K562 (cell line): Measurements from ENCODE around the gene ZCWPW1. TPM values are rescaled to one million over a fixed set of nuclear protein-coding genes. Genes with fewer than 3 reads are reported as not detected.

Experiments used
- TAF9B ChIP-seq: fragments of 450-650 bp; IDR thresholded peaks from 2 replicates; pipeline ENCODE4 v1.6.1; 2018; ENCODE audit warnings: mild to moderate bottlenecking; ENCODE audit not compliant: partially characterized antibody
- TEAD4 ChIP-seq, 2 experiments: sonication (generic) in 1 of 2; formaldehyde crosslinking in 1 of 2; IDR thresholded peaks; 2 replicates each; pipeline versions ENCODE4 v1.6.1 to v1.8.0; 2012 to 2022; ENCODE audit warnings: borderline replicate concordance in 1 of 2, inconsistent platforms in 1 of 2, low read length in 1 of 2, mild to moderate bottlenecking in 1 of 2, missing genetic modification reagents in 1 of 2
- ZBED1 ChIP-seq: IDR thresholded peaks from 2 replicates; pipeline ENCODE4 v1.6.1; 2014
- ZFPM2 ChIP-seq: fragments of 250-450 bp; sonication (Bioruptor Pico); IDR thresholded peaks from 2 replicates; pipeline ENCODE4 v1.5.1; 2022; ENCODE audit warnings: mild to moderate bottlenecking
- ZNF165 ChIP-seq: fragments of 250-450 bp; sonication (Bioruptor Pico); IDR thresholded peaks from 2 replicates; pipeline ENCODE4 v1.4.0; 2020; ENCODE audit warnings: borderline replicate concordance
- ZNF584 ChIP-seq: fragments of 200-800 bp; sonication (Bioruptor generic); IDR thresholded peaks from 2 replicates; pipeline ENCODE4 v1.6.1; 2016; ENCODE audit warnings: low read depth, mild to moderate bottlenecking, missing genetic modification characterization, missing compliant biosample characterization
- polyA plus RNA-seq, 8 experiments: library from polyadenylated mRNA; depleted of rRNA in 4 of 8; stranded (reverse) in 5 of 8; unstranded in 3 of 8; fragments of >200 nt; fragmentation: Nextera tagmentation in 2 of 8; fragmentation: Illumina TruSeq in 1 of 8; extraction: Ambion mirVana in 2 of 8; extraction: Trizol in 1 of 8; gene quantifications; 2 replicates each; pipeline versions ENCODE4 v1.2.1 to v1.2.3, GENCODE V29; 2011 to 2014; ENCODE audit warnings: inconsistent platforms in 1 of 8, missing spikeins in 1 of 8
- total RNA-seq, 7 experiments: library from RNA; depleted of rRNA in 6 of 7; stranded (reverse); fragments of >200 nt in 6 of 7; fragmentation: Illumina TruSeq in 2 of 7; extraction: Trizol in 2 of 7; gene quantifications; 2 replicates each; pipeline versions ENCODE4 v1.2.1 to v1.2.3, GENCODE V29; 2011 to 2021; ENCODE audit warnings: low replicate concordance in 1 of 7
- TF ChIP-seq, protein P1 (sequence below): fragments of 450-650 bp; IDR thresholded peaks from 2 replicates; pipeline ENCODE4 v1.6.1; 2017; ENCODE audit warnings: antibody characterized with exemption, mild to moderate bottlenecking
- TF ChIP-seq, protein P2 (sequence below): sonication (generic); formaldehyde crosslinking; IDR thresholded peaks from 2 replicates; pipeline ENCODE4 v1.8.0; 2023; ENCODE audit warnings: mild to moderate bottlenecking, missing genetic modification reagents

Gene ZCWPW1
- total and polyA plus RNA-seq, 9 of the 15 experiments (the other 6 are each of a cell fraction or from before 2014, with no cell fraction given), result 0.18 to 1.7 (median 1.2) TPM

DNA sequence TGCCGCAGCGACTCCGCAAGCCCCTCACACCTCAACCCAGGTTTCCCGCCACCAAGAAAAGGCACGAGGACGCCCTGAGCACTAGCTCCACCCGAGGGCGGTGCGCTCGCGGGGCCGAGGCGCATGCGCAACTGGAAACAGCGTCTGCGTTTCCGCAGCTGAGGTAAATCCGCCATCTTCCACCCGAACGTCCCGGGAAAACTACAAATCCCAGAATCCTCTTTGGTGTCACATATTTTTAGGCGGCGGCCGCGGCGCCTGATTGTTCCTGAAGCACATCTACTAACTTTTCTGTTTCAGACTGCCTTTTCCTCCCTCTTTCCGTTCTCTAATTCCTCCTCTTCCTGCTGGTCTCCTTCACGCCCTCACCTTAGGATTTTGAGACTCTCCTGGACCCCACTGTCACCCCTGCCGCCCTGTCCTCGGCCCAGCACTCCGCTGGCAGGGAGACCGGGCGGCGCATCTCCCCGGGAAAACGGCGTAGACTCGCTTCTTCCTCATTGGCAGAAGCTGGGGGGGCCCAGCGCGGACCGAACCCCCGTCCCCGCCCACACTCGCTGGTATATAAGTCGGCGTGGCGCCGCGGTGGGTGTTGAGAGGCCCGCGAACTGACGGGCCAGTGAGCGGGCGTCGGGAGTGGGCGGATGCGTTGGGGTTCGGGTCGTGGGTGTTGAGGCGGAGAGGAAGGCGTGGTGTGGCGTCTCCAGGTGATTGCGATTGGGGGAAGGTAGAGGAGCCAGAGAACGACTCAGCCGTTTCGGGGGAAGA lies at the start of gene ZCWPW1 (continued):
- TF ChIP-seq, protein P1, sequence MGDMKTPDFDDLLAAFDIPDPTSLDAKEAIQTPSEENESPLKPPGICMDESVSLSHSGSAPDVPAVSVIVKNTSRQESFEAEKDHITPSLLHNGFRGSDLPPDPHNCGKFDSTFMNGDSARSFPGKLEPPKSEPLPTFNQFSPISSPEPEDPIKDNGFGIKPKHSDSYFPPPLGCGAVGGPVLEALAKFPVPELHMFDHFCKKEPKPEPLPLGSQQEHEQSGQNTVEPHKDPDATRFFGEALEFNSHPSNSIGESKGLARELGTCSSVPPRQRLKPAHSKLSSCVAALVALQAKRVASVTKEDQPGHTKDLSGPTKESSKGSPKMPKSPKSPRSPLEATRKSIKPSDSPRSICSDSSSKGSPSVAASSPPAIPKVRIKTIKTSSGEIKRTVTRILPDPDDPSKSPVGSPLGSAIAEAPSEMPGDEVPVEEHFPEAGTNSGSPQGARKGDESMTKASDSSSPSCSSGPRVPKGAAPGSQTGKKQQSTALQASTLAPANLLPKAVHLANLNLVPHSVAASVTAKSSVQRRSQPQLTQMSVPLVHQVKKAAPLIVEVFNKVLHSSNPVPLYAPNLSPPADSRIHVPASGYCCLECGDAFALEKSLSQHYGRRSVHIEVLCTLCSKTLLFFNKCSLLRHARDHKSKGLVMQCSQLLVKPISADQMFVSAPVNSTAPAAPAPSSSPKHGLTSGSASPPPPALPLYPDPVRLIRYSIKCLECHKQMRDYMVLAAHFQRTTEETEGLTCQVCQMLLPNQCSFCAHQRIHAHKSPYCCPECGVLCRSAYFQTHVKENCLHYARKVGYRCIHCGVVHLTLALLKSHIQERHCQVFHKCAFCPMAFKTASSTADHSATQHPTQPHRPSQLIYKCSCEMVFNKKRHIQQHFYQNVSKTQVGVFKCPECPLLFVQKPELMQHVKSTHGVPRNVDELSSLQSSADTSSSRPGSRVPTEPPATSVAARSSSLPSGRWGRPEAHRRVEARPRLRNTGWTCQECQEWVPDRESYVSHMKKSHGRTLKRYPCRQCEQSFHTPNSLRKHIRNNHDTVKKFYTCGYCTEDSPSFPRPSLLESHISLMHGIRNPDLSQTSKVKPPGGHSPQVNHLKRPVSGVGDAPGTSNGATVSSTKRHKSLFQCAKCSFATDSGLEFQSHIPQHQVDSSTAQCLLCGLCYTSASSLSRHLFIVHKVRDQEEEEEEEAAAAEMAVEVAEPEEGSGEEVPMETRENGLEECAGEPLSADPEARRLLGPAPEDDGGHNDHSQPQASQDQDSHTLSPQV, result peak; percentile 98
- peak; percentile 79 for TF ChIP-seq TEAD4 (IDR thresholded peaks at IDR 0.05; ENCODE audit: low read length)
- peak; percentile 94; the same call in 1 of the 2 replicates for TF ChIP-seq TEAD4 (CRISPR knock-in tag; IDR thresholded peaks at IDR 0.05; ENCODE audit: borderline replicate concordance)
- TF ChIP-seq ZNF584 (CRISPR knock-in tag), result peak; percentile 24; the same call in 1 of the 2 replicates
- peak; percentile 92; the same call in 1 of the 2 replicates for TF ChIP-seq ZBED1
- peak; percentile 90 for TF ChIP-seq ZFPM2 (CRISPR knock-in tag)
- TF ChIP-seq TAF9B, result peak; percentile 75
- TF ChIP-seq, protein P2, sequence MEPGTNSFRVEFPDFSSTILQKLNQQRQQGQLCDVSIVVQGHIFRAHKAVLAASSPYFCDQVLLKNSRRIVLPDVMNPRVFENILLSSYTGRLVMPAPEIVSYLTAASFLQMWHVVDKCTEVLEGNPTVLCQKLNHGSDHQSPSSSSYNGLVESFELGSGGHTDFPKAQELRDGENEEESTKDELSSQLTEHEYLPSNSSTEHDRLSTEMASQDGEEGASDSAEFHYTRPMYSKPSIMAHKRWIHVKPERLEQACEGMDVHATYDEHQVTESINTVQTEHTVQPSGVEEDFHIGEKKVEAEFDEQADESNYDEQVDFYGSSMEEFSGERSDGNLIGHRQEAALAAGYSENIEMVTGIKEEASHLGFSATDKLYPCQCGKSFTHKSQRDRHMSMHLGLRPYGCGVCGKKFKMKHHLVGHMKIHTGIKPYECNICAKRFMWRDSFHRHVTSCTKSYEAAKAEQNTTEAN (CRISPR knock-in tag), result peak; percentile 93
- 0 out of 2 replicates have a peak, but pooled peaks have one; percentile 7 for TF ChIP-seq ZNF165 (CRISPR knock-in tag)
